SK-N-SH (cell line): ENCODE measurements around the gene LRFN3. TPM values are rescaled to one million over a fixed set of nuclear protein-coding genes. Genes with fewer than 3 reads are reported as not detected.

Experiments
- CTCF ChIA-PET: fragments of 300-600, 350-600 bp; formaldehyde crosslinking; extraction: SDS; loops from one replicate; lab custom pipeline; 2021; lab: Yijun Ruan, JAX
- POLR2A ChIA-PET: fragments of 350-600 bp; sonication (Branson Sonifier 250); formaldehyde crosslinking; extraction: SDS; loops from one replicate; lab custom pipeline; 2020; ENCODE audit warnings: antibody characterized with exemption, inconsistent platforms; lab: Yijun Ruan, JAX
- DNase-seq: peaks from one replicate; pipeline ENCODE4 v3.0.0; 2012
- H2AFZ ChIP-seq: fragments of 200-600 bp; sonication (generic); 2 replicates; pipeline ENCODE4 v1.8.1; 2016; ENCODE audit warnings: antibody characterized with exemption, mild to moderate bottlenecking, low read depth
- H3F3A ChIP-seq: fragments of 200-600 bp; sonication (generic); replicated peaks from 2 replicates; pipeline ENCODE3; 2016; ENCODE audit warnings: antibody characterized with exemption, mild to moderate bottlenecking; ENCODE audit not compliant: insufficient read depth
- H3K27ac ChIP-seq, 2 experiments: fragments of 200-500 bp in 1 of 2; fragments of 200-600 bp in 1 of 2; sonication (Bioruptor generic) in 1 of 2; sonication (generic), shearing (Covaris generic) in 1 of 2; 2 replicates each; pipeline versions ENCODE4 v1.5.1 to v1.6.1; 2014 to 2016; ENCODE audit warnings: low read depth in 2 of 2, inconsistent platforms in 1 of 2, low read length in 1 of 2, mild to moderate bottlenecking in 1 of 2, mixed read lengths in 1 of 2
- H3K27me3 ChIP-seq: fragments of 200-600 bp; sonication (generic), shearing (Covaris generic); 2 replicates; pipeline ENCODE4 v1.6.1; 2016; ENCODE audit warnings: mixed run types; ENCODE audit not compliant: insufficient read depth
- H3K36me3 ChIP-seq, 2 experiments: fragments of 200-500 bp in 1 of 2; fragments of 200-600 bp in 1 of 2; sonication (Bioruptor generic) in 1 of 2; sonication (generic) in 1 of 2; replicated peaks in 1 of 2; 2 replicates each; pipeline versions ENCODE3 to v1.5.1; 2014 to 2016; ENCODE audit warnings: low read length in 1 of 2, mild to moderate bottlenecking in 1 of 2; ENCODE audit not compliant: insufficient read depth in 2 of 2, control insufficient read depth in 1 of 2
- H3K4me1 ChIP-seq, 2 experiments: fragments of 200-500 bp in 1 of 2; fragments of 200-600 bp in 1 of 2; sonication (Bioruptor generic) in 1 of 2; sonication (generic), shearing (Covaris generic) in 1 of 2; 2 replicates each; pipeline versions ENCODE4 v1.5.1 to v1.6.1; 2014 to 2016; ENCODE audit warnings: low read depth in 1 of 2, low read length in 1 of 2, mixed run types in 1 of 2; ENCODE audit not compliant: insufficient read depth in 2 of 2, control insufficient read depth in 1 of 2
- H3K4me2 ChIP-seq: fragments of 200-600 bp; sonication (generic), shearing (Covaris generic); 2 replicates; pipeline ENCODE4 v1.6.1; 2017; ENCODE audit warnings: mixed run types
- H3K4me3 ChIP-seq, 2 experiments: fragments of 200-500 bp in 1 of 2; fragments of 200-600 bp in 1 of 2; sonication (Bioruptor generic) in 1 of 2; sonication (generic), shearing (Covaris generic) in 1 of 2; 2 replicates each; pipeline versions ENCODE4 v1.5.1 to v1.8.1; 2014 to 2016; ENCODE audit warnings: low read depth in 2 of 2, inconsistent platforms in 1 of 2, low read length in 1 of 2, mild to moderate bottlenecking in 1 of 2, mixed read lengths in 1 of 2, moderate library complexity in 1 of 2
- H3K79me2 ChIP-seq: fragments of 200-600 bp; sonication (generic); 2 replicates; pipeline ENCODE4 v1.8.1; 2017; ENCODE audit warnings: mild to moderate bottlenecking; ENCODE audit not compliant: insufficient read depth
- H3K9ac ChIP-seq: fragments of 200-600 bp; sonication (generic); 2 replicates; pipeline ENCODE4 v1.6.1; 2017; ENCODE audit warnings: mixed run types
- H3K9me2 ChIP-seq: fragments of 200-600 bp; sonication (generic); 2 replicates; pipeline ENCODE4 v1.6.1; 2017; ENCODE audit warnings: mixed run types
- H3K9me3 ChIP-seq: fragments of 200-600 bp; sonication (generic); 2 replicates; pipeline ENCODE4 v1.6.1; 2017; ENCODE audit warnings: mixed run types, mild to moderate bottlenecking, moderate library complexity
- H4K20me1 ChIP-seq: fragments of 200-600 bp; sonication (generic); 2 replicates; pipeline ENCODE4 v1.6.1; 2017; ENCODE audit warnings: mild to moderate bottlenecking, mixed run types; ENCODE audit not compliant: insufficient read depth
- CHD2 ChIP-seq: fragments of 150-350 bp; IDR thresholded peaks from 2 replicates; pipeline ENCODE4 v1.6.1; 2018; ENCODE audit warnings: low read length; ENCODE audit not compliant: partially characterized antibody
- ELF1 ChIP-seq: IDR thresholded peaks from 2 replicates; pipeline ENCODE4 v1.4.0; 2012
- EP300 ChIP-seq, 2 experiments: IDR thresholded peaks; 2 replicates each; pipeline versions ENCODE4 v1.4.0 to v1.6.1; 2012; ENCODE audit warnings: borderline replicate concordance in 1 of 2, low read depth in 1 of 2, low read length in 1 of 2
- GABPA ChIP-seq: IDR thresholded peaks from 2 replicates; pipeline ENCODE4 v1.4.0; 2012; ENCODE audit warnings: low read depth, mild to moderate bottlenecking
- MXI1 ChIP-seq: IDR thresholded peaks from 2 replicates; pipeline ENCODE4 v1.6.1; 2012; ENCODE audit warnings: mild to moderate bottlenecking, low read depth, low read length, improper control_type of control experiment
- NFIC ChIP-seq: IDR thresholded peaks from 2 replicates; pipeline ENCODE4 v1.4.0; 2012; ENCODE audit warnings: borderline replicate concordance
- NRF1 ChIP-seq: IDR thresholded peaks from 2 replicates; pipeline ENCODE4 v1.6.1; 2012; ENCODE audit warnings: low read depth, mild to moderate bottlenecking, low read length
- POLR2AphosphoS5 ChIP-seq: IDR thresholded peaks from 2 replicates; pipeline ENCODE4 v1.6.1; 2012; ENCODE audit warnings: low read depth, low read length
- RCOR1 ChIP-seq: fragments of 150-350 bp; IDR thresholded peaks from 2 replicates; pipeline ENCODE4 v1.6.1; 2017; ENCODE audit warnings: antibody characterized with exemption, low read length
- RFX5 ChIP-seq: IDR thresholded peaks from 2 replicates; pipeline ENCODE4 v1.6.1; 2012; ENCODE audit warnings: mild to moderate bottlenecking, improper control_type of control experiment, low read length
- SIN3A ChIP-seq: IDR thresholded peaks from 2 replicates; pipeline ENCODE4 v1.6.1; 2012; ENCODE audit warnings: low read depth, mild to moderate bottlenecking, low read length, moderate library complexity, borderline replicate concordance
- YY1 ChIP-seq: IDR thresholded peaks from 2 replicates; pipeline ENCODE4 v1.4.0; 2012; ENCODE audit warnings: low read depth, mild to moderate bottlenecking
- WGBS: methylation state at CpG from one replicate; pipeline ENCODE4 v1.1.6; 2017; ENCODE audit warnings: low lambda C conversion rate; 5-methylcytosine and 5-hydroxymethylcytosine counted together
- polyA plus RNA-seq, 3 experiments: library from polyadenylated mRNA; depleted of rRNA; stranded (reverse); fragments of >200 nt; gene quantifications; 2 replicates each; pipeline ENCODE4 v1.2.3, GENCODE V29; 2012
- TF ChIP-seq, protein P1 (sequence below): fragments of 200-600 bp; sonication (generic); IDR thresholded peaks from 2 replicates; pipeline ENCODE4 v1.6.1; 2017; ENCODE audit warnings: antibody characterized with exemption, mild to moderate bottlenecking, moderate library complexity
- TF ChIP-seq, protein P2 (sequence below): fragments of 150-350 bp; IDR thresholded peaks from 2 replicates; pipeline ENCODE4 v1.6.1; 2017; ENCODE audit warnings: antibody characterized with exemption, low read length, low read depth, borderline replicate concordance
- TF ChIP-seq, protein P3 (sequence below): IDR thresholded peaks from 2 replicates; pipeline ENCODE4 v1.4.0; 2012; ENCODE audit warnings: low read depth
- TF ChIP-seq, protein P4 (sequence below): IDR thresholded peaks from 2 replicates; pipeline ENCODE4; 2012
- TF ChIP-seq, protein P5 (sequence below): IDR thresholded peaks from 2 replicates; pipeline ENCODE4 v1.4.0; 2012; ENCODE audit warnings: low read depth, borderline replicate concordance

The LRFN3 gene
- polyA plus RNA-seq, 1 of the 3 experiments (the other 2 are of a cell fraction): 5.4 TPM

DNA sequence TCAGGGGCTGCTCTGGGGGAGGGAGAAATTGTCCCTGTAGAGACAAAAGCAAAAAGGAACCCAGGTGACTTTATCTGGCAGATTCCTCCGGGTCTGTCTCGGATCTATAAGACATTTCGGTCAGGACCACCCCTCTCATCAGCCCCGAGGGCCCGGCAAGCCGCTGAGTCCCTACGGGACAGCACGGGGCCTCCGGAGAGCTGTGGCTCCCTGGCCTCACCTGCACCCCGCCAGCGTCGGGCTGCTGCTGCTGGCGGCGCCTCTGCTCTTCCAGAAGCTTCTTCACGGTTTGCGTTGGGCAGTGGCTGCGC lies 37.7 kb upstream of the LRFN3 start (continued):
- TF ChIP-seq, protein P1, sequence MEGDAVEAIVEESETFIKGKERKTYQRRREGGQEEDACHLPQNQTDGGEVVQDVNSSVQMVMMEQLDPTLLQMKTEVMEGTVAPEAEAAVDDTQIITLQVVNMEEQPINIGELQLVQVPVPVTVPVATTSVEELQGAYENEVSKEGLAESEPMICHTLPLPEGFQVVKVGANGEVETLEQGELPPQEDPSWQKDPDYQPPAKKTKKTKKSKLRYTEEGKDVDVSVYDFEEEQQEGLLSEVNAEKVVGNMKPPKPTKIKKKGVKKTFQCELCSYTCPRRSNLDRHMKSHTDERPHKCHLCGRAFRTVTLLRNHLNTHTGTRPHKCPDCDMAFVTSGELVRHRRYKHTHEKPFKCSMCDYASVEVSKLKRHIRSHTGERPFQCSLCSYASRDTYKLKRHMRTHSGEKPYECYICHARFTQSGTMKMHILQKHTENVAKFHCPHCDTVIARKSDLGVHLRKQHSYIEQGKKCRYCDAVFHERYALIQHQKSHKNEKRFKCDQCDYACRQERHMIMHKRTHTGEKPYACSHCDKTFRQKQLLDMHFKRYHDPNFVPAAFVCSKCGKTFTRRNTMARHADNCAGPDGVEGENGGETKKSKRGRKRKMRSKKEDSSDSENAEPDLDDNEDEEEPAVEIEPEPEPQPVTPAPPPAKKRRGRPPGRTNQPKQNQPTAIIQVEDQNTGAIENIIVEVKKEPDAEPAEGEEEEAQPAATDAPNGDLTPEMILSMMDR: no peak
- TF ChIP-seq RCOR1 (no peak), CHD2 (no peak), RFX5 (no peak), MXI1 (no peak)
- TF ChIP-seq, protein P2, sequence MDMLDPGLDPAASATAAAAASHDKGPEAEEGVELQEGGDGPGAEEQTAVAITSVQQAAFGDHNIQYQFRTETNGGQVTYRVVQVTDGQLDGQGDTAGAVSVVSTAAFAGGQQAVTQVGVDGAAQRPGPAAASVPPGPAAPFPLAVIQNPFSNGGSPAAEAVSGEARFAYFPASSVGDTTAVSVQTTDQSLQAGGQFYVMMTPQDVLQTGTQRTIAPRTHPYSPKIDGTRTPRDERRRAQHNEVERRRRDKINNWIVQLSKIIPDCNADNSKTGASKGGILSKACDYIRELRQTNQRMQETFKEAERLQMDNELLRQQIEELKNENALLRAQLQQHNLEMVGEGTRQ: no peak
- TF ChIP-seq, protein P3, sequence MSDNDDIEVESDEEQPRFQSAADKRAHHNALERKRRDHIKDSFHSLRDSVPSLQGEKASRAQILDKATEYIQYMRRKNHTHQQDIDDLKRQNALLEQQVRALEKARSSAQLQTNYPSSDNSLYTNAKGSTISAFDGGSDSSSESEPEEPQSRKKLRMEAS: no peak
- TF ChIP-seq, protein P4, sequence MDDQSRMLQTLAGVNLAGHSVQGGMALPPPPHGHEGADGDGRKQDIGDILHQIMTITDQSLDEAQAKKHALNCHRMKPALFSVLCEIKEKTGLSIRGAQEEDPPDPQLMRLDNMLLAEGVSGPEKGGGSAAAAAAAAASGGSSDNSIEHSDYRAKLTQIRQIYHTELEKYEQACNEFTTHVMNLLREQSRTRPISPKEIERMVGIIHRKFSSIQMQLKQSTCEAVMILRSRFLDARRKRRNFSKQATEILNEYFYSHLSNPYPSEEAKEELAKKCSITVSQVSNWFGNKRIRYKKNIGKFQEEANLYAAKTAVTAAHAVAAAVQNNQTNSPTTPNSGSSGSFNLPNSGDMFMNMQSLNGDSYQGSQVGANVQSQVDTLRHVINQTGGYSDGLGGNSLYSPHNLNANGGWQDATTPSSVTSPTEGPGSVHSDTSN: no peak

DNA sequence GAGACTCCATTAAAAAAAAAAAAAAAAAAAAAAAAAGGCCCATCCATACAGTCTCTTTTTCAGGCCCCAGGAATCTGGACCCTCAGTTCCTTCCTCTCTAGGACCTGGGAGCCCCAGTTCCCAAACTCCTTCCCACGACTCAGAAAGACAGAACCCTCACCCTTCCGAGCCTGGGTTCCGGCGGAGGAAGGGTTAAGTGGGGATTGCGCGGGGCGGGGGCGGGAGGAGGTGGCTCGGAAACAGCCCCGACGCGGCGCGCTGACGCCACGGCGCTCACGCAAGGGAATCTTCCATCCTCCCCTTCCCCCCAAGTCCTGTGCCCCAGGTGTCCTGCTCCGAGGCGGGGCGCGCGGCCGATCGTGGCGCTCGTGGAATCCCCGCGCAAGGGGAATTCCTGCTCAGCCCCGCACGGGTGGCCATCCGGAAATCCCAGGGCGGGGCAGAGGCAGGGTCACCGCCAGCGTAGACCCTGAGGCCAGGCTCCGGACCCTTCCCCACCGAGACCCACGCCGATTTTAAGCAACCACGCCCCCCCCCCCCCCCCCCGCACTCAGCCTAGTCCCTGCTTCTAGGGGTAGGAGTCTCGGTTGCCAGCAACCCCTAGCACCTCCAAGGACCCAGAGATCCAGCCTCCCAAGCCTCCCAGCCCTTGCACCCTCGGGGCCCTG lies 36.5 kb upstream of the LRFN3 start:
- DNase-seq: peak; percentile 95

More for the DNA sequence above, 36.5 kb upstream of the LRFN3 start:
- H3K4me1 ChIP-seq: peaks cover 8 to 22% of the 10 kb centered on the region in 2 experiments; a peak in 3 of 4 replicates
- POLR2A ChIA-PET: interaction anchor here (1.4 kb wide), 1 partner anchor 32 kb away, joined by 5 read pairs; no protein-coding TSS in a partner anchor
- TF ChIP-seq NFIC (no peak), SIN3A (peak; percentile 41; the same call in 1 of the 2 replicates), NRF1 (0 out of 2 replicates have a peak, but pooled peaks have one; percentile 24), MXI1 (peak; percentile 82; the same call in 1 of the 2 replicates), EP300 (IDR thresholded peaks at IDR 0.05; ENCODE audit: borderline replicate concordance in 1 of 2, low read depth in 1 of 2, low read length in 1 of 2) (no peak), POLR2AphosphoS5 (peak; percentile 30; the same call in 1 of the 2 replicates), ELF1 (no peak), GABPA (no peak; the same call in 1 of the 2 replicates), CHD2 (peak; percentile 78), YY1 (0 out of 2 replicates have a peak, but pooled peaks have one; percentile 39)
- TF ChIP-seq, protein P3: peak; percentile 14; the same call in 1 of the 2 replicates
- TF ChIP-seq, protein P5, sequence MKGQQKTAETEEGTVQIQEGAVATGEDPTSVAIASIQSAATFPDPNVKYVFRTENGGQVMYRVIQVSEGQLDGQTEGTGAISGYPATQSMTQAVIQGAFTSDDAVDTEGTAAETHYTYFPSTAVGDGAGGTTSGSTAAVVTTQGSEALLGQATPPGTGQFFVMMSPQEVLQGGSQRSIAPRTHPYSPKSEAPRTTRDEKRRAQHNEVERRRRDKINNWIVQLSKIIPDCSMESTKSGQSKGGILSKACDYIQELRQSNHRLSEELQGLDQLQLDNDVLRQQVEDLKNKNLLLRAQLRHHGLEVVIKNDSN: no peak
- no peaks in the 10 kb centered on the region for H3K27me3 ChIP-seq
- peak overlapping the region; percentile 30 to 54 for H3K27ac ChIP-seq
- peaks cover 11% of the 10 kb centered on the region; the same call in 1 of the 2 replicates for H3K79me2 ChIP-seq
- no peaks in the 10 kb centered on the region for H3K9me3 ChIP-seq
- peak overlapping the region; percentile 94 for H2AFZ ChIP-seq
- peak overlapping the region; percentile 83 for H3K9ac ChIP-seq
- no peaks in the 10 kb centered on the region for H3K9me2 ChIP-seq
- peak overlapping the region; percentile 69 to 100 for H3K4me3 ChIP-seq
- H3F3A ChIP-seq: peaks cover 10% of the 10 kb centered on the region
- CTCF ChIA-PET: interaction anchor here (1.5 kb wide), 1 partner anchor 19 kb away, joined by 4 read pairs; no protein-coding TSS in a partner anchor
- H3K36me3 ChIP-seq: peaks cover 0 to 3% of the 10 kb centered on the region in 2 experiments
- peak overlapping the region; percentile 100 for H3K4me2 ChIP-seq
- WGBS: 0% methylated on average over 14 of the region's 43 CpGs
- no peaks in the 10 kb centered on the region for H4K20me1 ChIP-seq
